DOHH2 (cell line): ENCODE measurements around the gene C2CD2L.

ENCODE experiments used
- H3F3A ChIP-seq: fragments of 200-600 bp; sonication (generic), shearing (Covaris generic); 2 replicates; pipeline ENCODE4 v1.6.0; 2016; ENCODE audit warnings: antibody characterized with exemption, mild to moderate bottlenecking; ENCODE audit not compliant: control insufficient read depth, insufficient read depth
- H3K27ac ChIP-seq: fragments of 200-600 bp; sonication (generic); 2 replicates; pipeline ENCODE4 v1.5.1; 2014; ENCODE audit warnings: low read depth, mild to moderate bottlenecking, low read length, moderate library complexity
- H3K27me3 ChIP-seq: fragments of 200-600 bp; sonication (generic); 2 replicates; pipeline ENCODE4 v1.6.1; 2014; ENCODE audit warnings: mild to moderate bottlenecking, low read length, mixed read lengths; ENCODE audit not compliant: control insufficient read depth
- H3K36me3 ChIP-seq: fragments of 200-600 bp; sonication (generic); 2 replicates; pipeline ENCODE4 v1.6.1; 2014; ENCODE audit warnings: mild to moderate bottlenecking, low read length, moderate library complexity, mixed read lengths; ENCODE audit not compliant: control insufficient read depth
- H3K4me1 ChIP-seq: fragments of 200-600 bp; sonication (generic); 2 replicates; pipeline ENCODE4 v1.6.1; 2014; ENCODE audit warnings: mild to moderate bottlenecking, low read length, mixed read lengths; ENCODE audit not compliant: control insufficient read depth
- H3K4me2 ChIP-seq: fragments of 200-600 bp; sonication (generic); 2 replicates; pipeline ENCODE4 v1.6.0; 2014; ENCODE audit warnings: mild to moderate bottlenecking, low read length, moderate library complexity
- H3K4me3 ChIP-seq: fragments of 200-600 bp; sonication (generic); 2 replicates; pipeline ENCODE4 v1.5.1; 2014; ENCODE audit warnings: mild to moderate bottlenecking, low read length, mixed read lengths
- H3K79me2 ChIP-seq: fragments of 200-600 bp; sonication (generic); 2 replicates; pipeline ENCODE4 v1.6.1; 2014; ENCODE audit warnings: mild to moderate bottlenecking, low read length, mixed read lengths; ENCODE audit not compliant: control insufficient read depth
- H3K9me2 ChIP-seq: fragments of 200-600 bp; sonication (generic); replicated peaks from 2 replicates; pipeline ENCODE4 v1.6.1; 2014; ENCODE audit warnings: mild to moderate bottlenecking, low read length, mixed read lengths; ENCODE audit not compliant: control insufficient read depth
- H3K9me3 ChIP-seq: fragments of 200-600 bp; sonication (generic); 2 replicates; pipeline ENCODE4 v1.6.1; 2014; ENCODE audit warnings: antibody characterized with exemption, low read length, mixed read lengths; ENCODE audit not compliant: control insufficient read depth, insufficient read depth
- H4K20me1 ChIP-seq: fragments of 200-600 bp; sonication (generic); 2 replicates; pipeline ENCODE4 v1.6.0; 2014; ENCODE audit warnings: low read depth, mild to moderate bottlenecking, antibody characterized with exemption, low read length, moderate library complexity; ENCODE audit not compliant: control insufficient read depth, insufficient read depth
- CTCF ChIP-seq: fragments of 200-600 bp; sonication (generic); IDR thresholded peaks from one replicate; pipeline ENCODE4 v1.5.1; 2014; ENCODE audit warnings: antibody characterized with exemption, mild to moderate bottlenecking, low read depth, low read length; ENCODE audit not compliant: poor library complexity, severe bottlenecking
- EZH2phosphoT487 ChIP-seq: fragments of 200-600 bp; sonication (generic); IDR thresholded peaks from 2 replicates; pipeline ENCODE4 v1.6.1; 2017; ENCODE audit warnings: borderline replicate concordance, mild to moderate bottlenecking, antibody characterized with exemption, low read length, moderate library complexity, mixed read lengths

C2CD2L gene

GRCh38 chr11:119152604-119153003 is 45.5 kb downstream of the C2CD2L start:
- Histone ChIP-seq H3K4me1 (peaks cover 13% of the 10 kb centered on the region), H3K9me2 (no peaks in the 10 kb centered on the region), H3K27ac (no peak overlapping the region), H3K79me2 (no peaks in the 10 kb centered on the region), H3K4me3 (no peak overlapping the region), H3K9me3 (no peaks in the 10 kb centered on the region), H4K20me1 (no peaks in the 10 kb centered on the region), H3K36me3 (no peaks in the 10 kb centered on the region), H3F3A (no peaks in the 10 kb centered on the region), H3K4me2 (no peak overlapping the region), H3K27me3 (peaks cover 93% of the 10 kb centered on the region)
- TF ChIP-seq EZH2phosphoT487 (no peak), CTCF (no peak)

GRCh38 chr11:119153049-119153818 is 46.1 kb downstream of the C2CD2L start:
- no peak for TF ChIP-seq EZH2phosphoT487
- peak; percentile 17 for TF ChIP-seq CTCF
- no peaks in the 10 kb centered on the region for H4K20me1 ChIP-seq
- H3K4me1 ChIP-seq = peaks cover 12% of the 10 kb centered on the region
- H3K79me2 ChIP-seq = no peaks in the 10 kb centered on the region
- no peaks in the 10 kb centered on the region for H3K9me3 ChIP-seq
- no peaks in the 10 kb centered on the region for H3K9me2 ChIP-seq
- H3K27ac ChIP-seq = no peak overlapping the region
- no peak overlapping the region for H3K4me2 ChIP-seq
- peaks cover 87% of the 10 kb centered on the region for H3K27me3 ChIP-seq
- H3K36me3 ChIP-seq = no peaks in the 10 kb centered on the region
- no peaks in the 10 kb centered on the region for H3F3A ChIP-seq
- H3K4me3 ChIP-seq = no peak overlapping the region

DNA sequence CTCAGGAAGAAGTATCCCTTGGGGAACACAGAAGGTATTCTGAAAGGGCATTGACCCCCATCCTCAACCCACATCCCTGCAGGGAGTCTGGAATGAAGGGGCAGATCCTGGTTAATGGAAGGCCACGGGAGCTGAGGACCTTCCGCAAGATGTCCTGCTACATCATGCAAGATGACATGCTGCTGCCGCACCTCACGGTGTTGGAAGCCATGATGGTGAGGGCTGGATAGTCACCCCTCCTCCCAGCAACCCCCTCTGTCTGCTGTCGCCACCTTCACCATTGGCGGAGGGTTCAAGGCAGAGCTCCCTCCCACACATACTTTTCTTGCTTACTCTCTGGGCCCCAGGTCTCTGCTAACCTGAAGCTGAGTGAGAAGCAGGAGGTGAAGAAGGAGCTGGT is 47.0 kb downstream of the C2CD2L start:
- H3K9me2 ChIP-seq = no peaks in the 10 kb centered on the region
- H3K79me2 ChIP-seq = no peaks in the 10 kb centered on the region
- peaks cover 77% of the 10 kb centered on the region for H3K27me3 ChIP-seq
- peaks cover 5% of the 10 kb centered on the region; the same call in 1 of the 2 replicates for H3K4me1 ChIP-seq
- no peaks in the 10 kb centered on the region for H4K20me1 ChIP-seq
- H3K9me3 ChIP-seq = no peaks in the 10 kb centered on the region
- TF ChIP-seq EZH2phosphoT487 (no peak), CTCF (no peak)
- H3K36me3 ChIP-seq = no peaks in the 10 kb centered on the region
- no peak overlapping the region for H3K4me2 ChIP-seq
- H3K27ac ChIP-seq = no peak overlapping the region
- no peaks in the 10 kb centered on the region for H3F3A ChIP-seq
- H3K4me3 ChIP-seq = no peak overlapping the region
